ENCODE measurements around the gene TRIP4. TPM values are rescaled to one million over a fixed set of nuclear protein-coding genes. Genes with fewer than 3 reads are reported as not detected.

TRIP4 gene
- total and polyA plus RNA-seq, 4 donors, result 6.3 to 10.7 (median 7.6) TPM

- DNase-seq (ENCODE audit: low spot score), result no peak
- peaks cover 0 to 16% (median 13%) of the 10 kb centered on the region in 4 donors for H3K4me1 ChIP-seq (ENCODE audit: control insufficient read depth in 4 of 4, insufficient read depth in 4 of 4, low read length in 3 of 4)
Observed at GRCh38 chr15:64354688-64355344, 32.8 kb upstream of the TRIP4 start.

GRCh38 chr15:64355348-64355943, 32.2 kb upstream of the TRIP4 start:
- H3K27me3 ChIP-seq (ENCODE audit: control insufficient read depth in 4 of 4, insufficient read depth in 4 of 4, low read length in 3 of 4), result no peaks in the 10 kb centered on the region
- peak overlapping the region; percentile 34 to 62 for H3K27ac ChIP-seq (ENCODE audit: low read depth in 1 of 2, low read length in 2 of 2)
- TF ChIP-seq HNF4G (IDR thresholded peaks at IDR 0.05) (no peak), RXRA (IDR thresholded peaks at IDR 0.05) (no peak)
- H3K4me1 ChIP-seq (ENCODE audit: control insufficient read depth in 4 of 4, insufficient read depth in 4 of 4, low read length in 3 of 4), result peaks cover 0 to 16% (median 13%) of the 10 kb centered on the region in 4 donors
- H3K9me3 ChIP-seq (ENCODE audit: control insufficient read depth in 4 of 4, low read length in 3 of 4), result no peaks in the 10 kb centered on the region
- WGBS, result under 1% methylated on average over 30 of the region's 30 CpGs
- H3K36me3 ChIP-seq (ENCODE audit: control insufficient read depth in 4 of 4, insufficient read depth in 3 of 4, low read depth in 1 of 4, low read length in 3 of 4), result no peaks in the 10 kb centered on the region
- DNase-seq (ENCODE audit: low spot score), result no peak
- H3K9ac ChIP-seq (ENCODE audit: low read depth in 1 of 2, low read length in 2 of 2), result peak overlapping the region; percentile 75 to 77
- peak overlapping the region; percentile 89 to 99 (median 98) for H3K4me3 ChIP-seq (ENCODE audit: low read depth in 1 of 3, low read length in 3 of 3)

More at GRCh38 chr15:64354688-64355344, 32.8 kb upstream of the TRIP4 start:
- TF ChIP-seq HNF4G (IDR thresholded peaks at IDR 0.05) (no peak), RAD21 (IDR thresholded peaks at IDR 0.05) (no peak), EGR1 (IDR thresholded peaks at IDR 0.05; ENCODE audit: low read depth in 2 of 2) (no peak), RXRA (IDR thresholded peaks at IDR 0.05) (no peak), MAX (IDR thresholded peaks at IDR 0.05) (no peak)
- H3K9me3 ChIP-seq (ENCODE audit: control insufficient read depth in 4 of 4, low read length in 3 of 4), result no peaks in the 10 kb centered on the region
- no peaks in the 10 kb centered on the region for H3K36me3 ChIP-seq (ENCODE audit: control insufficient read depth in 4 of 4, insufficient read depth in 3 of 4, low read depth in 1 of 4, low read length in 3 of 4)
- H3K27ac ChIP-seq (ENCODE audit: low read depth in 1 of 2, low read length in 2 of 2), result no peak overlapping the region
- WGBS, result 37% methylated on average over 5 of the region's 5 CpGs
- peak overlapping the region; percentile 75 to 77 for H3K9ac ChIP-seq (ENCODE audit: low read depth in 1 of 2, low read length in 2 of 2)
- peak overlapping the region; percentile 89 to 99 (median 98) for H3K4me3 ChIP-seq (ENCODE audit: low read depth in 1 of 3, low read length in 3 of 3)
- no peaks in the 10 kb centered on the region for H3K27me3 ChIP-seq (ENCODE audit: control insufficient read depth in 4 of 4, insufficient read depth in 4 of 4, low read length in 3 of 4)

DNA sequence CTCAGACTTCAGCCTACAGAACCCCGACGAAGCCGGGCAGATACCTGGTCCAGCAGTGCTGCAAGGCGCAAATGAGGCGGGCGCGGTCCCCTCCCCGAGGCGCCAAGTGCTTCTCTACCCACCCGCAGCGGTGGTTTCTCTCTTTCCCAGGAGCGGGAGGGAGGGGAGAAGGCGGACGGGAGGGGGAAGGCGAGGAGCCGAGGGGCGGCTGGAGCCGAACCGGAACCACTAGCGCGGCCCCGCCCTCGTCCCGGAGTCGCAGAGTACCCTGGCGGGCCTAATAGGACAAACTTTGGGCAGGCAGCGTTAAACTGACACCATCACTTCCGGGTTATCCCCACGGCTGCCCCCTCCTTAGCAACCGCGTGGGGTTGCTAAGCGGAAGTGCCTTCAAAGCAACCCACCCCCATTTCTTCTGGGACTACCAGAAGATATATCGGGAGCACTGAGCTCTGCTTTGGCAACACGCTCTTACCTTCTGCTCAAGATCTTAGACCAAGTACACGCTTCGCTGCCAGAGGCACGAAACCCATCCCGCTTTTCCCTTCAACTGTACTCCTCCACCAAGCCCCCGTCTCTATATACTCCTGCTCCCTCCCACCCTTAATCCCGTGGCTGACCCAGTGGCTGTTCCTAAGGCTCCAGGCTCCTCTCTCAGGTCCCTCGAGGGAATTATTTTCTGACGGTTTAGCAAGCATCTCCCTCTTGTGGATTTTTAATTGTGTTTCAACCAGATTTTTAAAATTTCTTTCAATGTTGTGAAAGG, 31.5 kb upstream of the TRIP4 start, which contains the start of gene CSNK1G1:
TSS of gene CSNK1G1 (minus strand) at position 230 of the 766 bp plus-strand sequence. CDS start 55,674 bp downstream, outside the sequence.
- H3K27ac ChIP-seq (ENCODE audit: low read depth in 1 of 2, low read length in 2 of 2), result peak within 1 kb of the TSS; percentile 34 to 62
- H3K4me3 ChIP-seq (ENCODE audit: low read depth in 1 of 3, low read length in 3 of 3), result peak within 1 kb of the TSS; percentile 89 to 99 (median 98)
- WGBS, result under 1% methylated on average over 42 of the region's 42 CpGs
- H3K9me3 ChIP-seq (ENCODE audit: control insufficient read depth in 4 of 4, low read length in 3 of 4), result no peaks in the 10 kb centered on the region
- H3K9ac ChIP-seq (ENCODE audit: low read depth in 1 of 2, low read length in 2 of 2), result peak within 1 kb of the TSS; percentile 75 to 77
- peak; percentile 89 for DNase-seq (ENCODE audit: low spot score)
- peaks cover 0 to 16% (median 13%) of the 10 kb centered on the region in 4 donors for H3K4me1 ChIP-seq (ENCODE audit: control insufficient read depth in 4 of 4, insufficient read depth in 4 of 4, low read length in 3 of 4)
- no peaks in the 10 kb centered on the region for H3K36me3 ChIP-seq (ENCODE audit: control insufficient read depth in 4 of 4, insufficient read depth in 3 of 4, low read depth in 1 of 4, low read length in 3 of 4)
- no peaks in the 10 kb centered on the region for H3K27me3 ChIP-seq (ENCODE audit: control insufficient read depth in 4 of 4, insufficient read depth in 4 of 4, low read length in 3 of 4)
- no peak for TF ChIP-seq ZBTB33 (IDR thresholded peaks at IDR 0.05)
- TF ChIP-seq HNF4A (conservative IDR thresholded peaks at IDR 0.05), result peak in 1 of 2 donors; percentile 18
- TF ChIP-seq ATF3 (IDR thresholded peaks at IDR 0.05), result no peak
- peak; percentile 29 to 40 for TF ChIP-seq RXRA (IDR thresholded peaks at IDR 0.05)
- TF ChIP-seq NR2F2 (IDR thresholded peaks at IDR 0.05), result peak; percentile 47
- peak; percentile 38 for TF ChIP-seq SP1 (IDR thresholded peaks at IDR 0.05)
- TF ChIP-seq CTCF (IDR thresholded peaks at IDR 0.05; ENCODE audit: low read depth, low read length, missing input control), result peak; percentile 42
- no peak for TF ChIP-seq REST (IDR thresholded peaks at IDR 0.05)
- peak; percentile 84 to 93 for TF ChIP-seq EGR1 (IDR thresholded peaks at IDR 0.05; ENCODE audit: low read depth in 2 of 2)
- TF ChIP-seq YY1 (IDR thresholded peaks at IDR 0.05), result peak; percentile 47
- peak; percentile 90 to 94 for TF ChIP-seq RAD21 (IDR thresholded peaks at IDR 0.05)
- no peak for TF ChIP-seq TAF1 (conservative IDR thresholded peaks at IDR 0.05)
- TF ChIP-seq FOXA1 (IDR thresholded peaks at IDR 0.05), result no peak
- TF ChIP-seq HNF4G (IDR thresholded peaks at IDR 0.05), result no peak
- peak; percentile 92 to 96 for TF ChIP-seq GABPA (IDR thresholded peaks at IDR 0.05 in 1 of 2, conservative IDR thresholded peaks at IDR 0.05 in 1 of 2)
- peak; percentile 19 for TF ChIP-seq FOXA2 (IDR thresholded peaks at IDR 0.05)
